Breast epithelium (tissue), 3 donors: ENCODE measurements around the gene CUL5.

Source experiments
- POLR2A ChIP-seq: fragments of 450-650 bp; IDR thresholded peaks from one replicate; pipeline ENCODE4 v1.6.1; 2016; ENCODE audit warnings: antibody characterized with exemption, mild to moderate bottlenecking, moderate library complexity
- POLR2AphosphoS5 ChIP-seq, 3 donors: sonication (generic); formaldehyde crosslinking; IDR thresholded peaks; one replicate each; pipeline ENCODE4 v1.6.1; 2017; ENCODE audit warnings: antibody characterized with exemption in 3 of 3
- TF ChIP-seq, protein P1 (sequence below), 3 donors: fragments of 450-650 bp; IDR thresholded peaks; one replicate each; pipeline ENCODE4 v1.5.1; 2016 to 2017; ENCODE audit warnings: antibody characterized with exemption in 3 of 3, mild to moderate bottlenecking in 3 of 3, moderate library complexity in 3 of 3

DNA sequence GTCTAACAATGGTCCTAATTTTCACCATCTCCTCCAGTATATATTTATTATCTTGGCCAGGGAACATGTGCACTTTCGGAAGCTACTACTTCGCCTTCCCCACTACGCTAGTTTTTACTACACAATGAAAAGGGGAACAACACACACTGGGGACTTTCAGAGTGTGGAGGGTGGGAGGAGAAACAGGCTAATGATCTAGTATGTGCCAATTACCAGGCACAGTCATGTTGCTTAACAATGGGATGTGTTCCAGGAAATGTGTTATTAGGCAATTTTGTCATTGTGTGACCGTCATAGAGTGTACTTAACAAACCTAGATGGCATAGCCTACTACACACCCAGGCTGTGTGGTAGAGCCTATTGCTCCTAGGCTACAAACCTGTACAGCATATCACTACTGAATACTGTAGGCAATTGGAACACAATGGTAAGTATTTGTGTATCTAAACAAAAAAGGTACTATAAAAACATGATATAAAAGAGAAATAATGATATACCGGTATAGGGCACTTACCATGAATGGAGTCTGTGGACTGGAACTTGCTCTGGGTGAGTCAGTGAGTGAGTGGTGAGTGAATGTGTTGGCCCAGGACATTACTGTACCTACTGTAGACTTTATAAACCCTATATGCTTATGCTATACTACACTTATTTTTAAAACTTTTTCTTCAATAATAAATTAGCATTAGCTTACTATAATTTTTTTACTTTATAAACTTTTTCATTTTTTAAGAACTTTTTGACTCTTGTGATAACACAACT is 20.1 kb upstream of the CUL5 start:
- TF ChIP-seq, protein P1, sequence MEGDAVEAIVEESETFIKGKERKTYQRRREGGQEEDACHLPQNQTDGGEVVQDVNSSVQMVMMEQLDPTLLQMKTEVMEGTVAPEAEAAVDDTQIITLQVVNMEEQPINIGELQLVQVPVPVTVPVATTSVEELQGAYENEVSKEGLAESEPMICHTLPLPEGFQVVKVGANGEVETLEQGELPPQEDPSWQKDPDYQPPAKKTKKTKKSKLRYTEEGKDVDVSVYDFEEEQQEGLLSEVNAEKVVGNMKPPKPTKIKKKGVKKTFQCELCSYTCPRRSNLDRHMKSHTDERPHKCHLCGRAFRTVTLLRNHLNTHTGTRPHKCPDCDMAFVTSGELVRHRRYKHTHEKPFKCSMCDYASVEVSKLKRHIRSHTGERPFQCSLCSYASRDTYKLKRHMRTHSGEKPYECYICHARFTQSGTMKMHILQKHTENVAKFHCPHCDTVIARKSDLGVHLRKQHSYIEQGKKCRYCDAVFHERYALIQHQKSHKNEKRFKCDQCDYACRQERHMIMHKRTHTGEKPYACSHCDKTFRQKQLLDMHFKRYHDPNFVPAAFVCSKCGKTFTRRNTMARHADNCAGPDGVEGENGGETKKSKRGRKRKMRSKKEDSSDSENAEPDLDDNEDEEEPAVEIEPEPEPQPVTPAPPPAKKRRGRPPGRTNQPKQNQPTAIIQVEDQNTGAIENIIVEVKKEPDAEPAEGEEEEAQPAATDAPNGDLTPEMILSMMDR (IDR thresholded peaks at IDR 0.05): no peak
- no peak for TF ChIP-seq POLR2AphosphoS5 (IDR thresholded peaks at IDR 0.05)
- TF ChIP-seq POLR2A: no peak
